OCI-LY7 (cell line): ENCODE data around the gene UGT1A7.

Experiments
- EZH2phosphoT487 ChIP-seq: fragments of 200-600 bp; sonication (generic); IDR thresholded peaks from 2 replicates; pipeline ENCODE4 v1.6.1; 2018; ENCODE audit warnings: low read depth, borderline replicate concordance, mild to moderate bottlenecking, mixed run types, antibody characterized with exemption, low read length, moderate library complexity, mixed read lengths
- TF ChIP-seq, protein P1 (sequence below): fragments of 200-600 bp; sonication (generic); conservative IDR thresholded peaks from 2 replicates; pipeline ENCODE4 v1.5.1; 2014; ENCODE audit warnings: mild to moderate bottlenecking, antibody characterized with exemption, low read length, moderate library complexity, mixed read lengths

DNA sequence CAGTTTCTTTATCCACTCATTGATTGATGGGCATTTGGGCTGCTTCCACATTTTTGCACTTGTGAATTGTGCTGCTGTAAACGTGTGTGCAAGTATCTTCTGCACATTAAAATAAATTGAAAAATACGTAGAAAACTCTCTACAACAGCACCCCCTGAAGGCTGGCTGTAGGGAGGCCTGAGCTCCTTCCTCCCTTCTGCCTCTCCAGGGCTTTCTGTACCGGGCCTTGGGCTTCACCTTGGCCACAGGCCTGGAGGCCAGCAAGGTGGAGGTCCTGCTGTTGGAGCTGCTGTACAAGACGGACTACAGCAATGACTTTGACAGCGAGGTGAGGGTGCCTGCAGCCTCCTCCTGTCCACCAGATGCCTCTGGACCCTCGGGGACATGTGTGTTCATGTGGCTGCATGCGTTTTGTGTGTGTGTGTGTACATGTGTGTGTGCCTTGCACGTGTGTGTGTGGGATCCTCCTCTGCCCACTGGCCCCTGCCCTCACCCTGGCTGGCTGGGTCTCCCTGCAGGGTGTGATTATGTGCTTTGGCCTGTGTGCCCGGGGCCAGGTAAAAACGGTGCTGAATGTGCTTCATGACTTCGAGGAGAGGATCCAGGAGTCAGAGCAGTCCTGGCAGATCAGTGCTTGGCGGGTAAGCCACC, 125.6 kb downstream of the UGT1A7 start:
- TF ChIP-seq, protein P1, sequence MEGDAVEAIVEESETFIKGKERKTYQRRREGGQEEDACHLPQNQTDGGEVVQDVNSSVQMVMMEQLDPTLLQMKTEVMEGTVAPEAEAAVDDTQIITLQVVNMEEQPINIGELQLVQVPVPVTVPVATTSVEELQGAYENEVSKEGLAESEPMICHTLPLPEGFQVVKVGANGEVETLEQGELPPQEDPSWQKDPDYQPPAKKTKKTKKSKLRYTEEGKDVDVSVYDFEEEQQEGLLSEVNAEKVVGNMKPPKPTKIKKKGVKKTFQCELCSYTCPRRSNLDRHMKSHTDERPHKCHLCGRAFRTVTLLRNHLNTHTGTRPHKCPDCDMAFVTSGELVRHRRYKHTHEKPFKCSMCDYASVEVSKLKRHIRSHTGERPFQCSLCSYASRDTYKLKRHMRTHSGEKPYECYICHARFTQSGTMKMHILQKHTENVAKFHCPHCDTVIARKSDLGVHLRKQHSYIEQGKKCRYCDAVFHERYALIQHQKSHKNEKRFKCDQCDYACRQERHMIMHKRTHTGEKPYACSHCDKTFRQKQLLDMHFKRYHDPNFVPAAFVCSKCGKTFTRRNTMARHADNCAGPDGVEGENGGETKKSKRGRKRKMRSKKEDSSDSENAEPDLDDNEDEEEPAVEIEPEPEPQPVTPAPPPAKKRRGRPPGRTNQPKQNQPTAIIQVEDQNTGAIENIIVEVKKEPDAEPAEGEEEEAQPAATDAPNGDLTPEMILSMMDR: peak; percentile 46
- TF ChIP-seq EZH2phosphoT487: no peak
